ENCODE results near the gene KAZN. TPM values are rescaled to one million over a fixed set of nuclear protein-coding genes. Genes with fewer than 3 reads are reported as not detected.
"Not testable (repeated sequence)": the region's sequence is repeated elsewhere in the genome, so short reads cannot be mapped to it uniquely, and the experiment has no call there.

The KAZN gene
- total RNA-seq, 1 donor from 2014 or later = 33.9 TPM

DNA sequence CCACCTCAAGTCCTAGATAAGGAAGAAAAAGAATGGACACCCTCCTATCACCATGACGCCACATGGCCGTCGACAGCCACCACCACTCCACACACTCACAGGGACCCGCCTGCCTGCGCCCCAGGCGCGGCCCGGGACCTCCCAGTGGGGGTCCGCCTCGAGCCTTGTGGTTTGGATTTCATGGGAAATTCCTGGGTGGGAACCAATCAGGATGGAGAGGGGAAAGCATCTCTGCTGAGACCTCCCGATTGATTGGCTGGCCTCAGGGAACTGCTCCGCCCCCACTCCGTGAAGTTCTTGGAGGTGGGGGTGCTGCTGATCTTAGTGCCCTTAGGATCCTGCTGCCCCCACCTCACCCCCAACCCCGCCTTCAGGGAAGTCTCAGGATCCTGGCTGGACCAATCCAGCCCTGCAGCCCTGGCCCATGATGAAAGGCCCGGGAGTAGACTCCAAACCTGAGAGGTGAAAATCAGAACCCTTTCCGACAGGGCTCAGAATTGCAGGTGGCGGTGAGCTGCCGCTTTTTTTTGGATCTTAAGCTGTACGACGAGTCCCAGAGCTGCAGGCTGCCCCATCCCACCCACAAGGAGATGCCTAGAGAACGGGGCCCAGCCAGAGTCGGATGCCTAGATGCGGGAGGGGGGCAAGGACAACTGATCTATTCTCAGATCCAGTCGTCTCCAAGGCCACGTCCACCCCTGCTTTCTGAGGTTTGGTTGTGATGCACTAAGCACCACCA lies 526.0 kb downstream of the KAZN start:
- no peak for ATAC-seq

DNA sequence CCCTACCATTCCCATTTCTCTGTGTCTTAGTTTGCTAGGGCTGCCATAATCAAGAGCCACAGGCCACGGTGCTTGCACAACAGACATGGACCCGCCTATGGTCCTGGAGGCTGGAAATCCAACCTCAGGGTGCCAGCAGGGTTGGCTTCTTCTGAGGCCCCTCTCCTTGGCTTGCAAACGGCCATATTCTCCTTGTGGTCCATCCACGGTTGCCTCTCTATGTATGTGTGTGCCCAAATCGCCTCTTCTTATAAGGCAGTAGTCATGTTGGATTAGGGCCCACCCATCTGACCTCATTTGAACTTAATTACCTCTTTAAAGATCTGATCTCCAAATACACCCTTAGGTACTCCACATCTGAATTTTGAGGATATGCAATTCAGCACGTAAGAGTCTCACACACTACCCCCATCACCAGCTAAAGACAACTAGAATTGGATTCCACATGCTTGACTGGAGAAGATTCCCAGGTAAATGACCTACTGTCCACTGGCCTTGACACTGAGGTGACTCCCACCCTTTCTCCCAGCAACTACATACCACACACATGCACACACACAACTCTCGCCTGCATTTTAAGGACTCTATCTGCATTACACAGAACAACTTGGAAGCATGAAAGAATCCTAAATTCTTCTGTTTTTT lies 526.7 kb downstream of the KAZN start:
- ATAC-seq = no peak

DNA sequence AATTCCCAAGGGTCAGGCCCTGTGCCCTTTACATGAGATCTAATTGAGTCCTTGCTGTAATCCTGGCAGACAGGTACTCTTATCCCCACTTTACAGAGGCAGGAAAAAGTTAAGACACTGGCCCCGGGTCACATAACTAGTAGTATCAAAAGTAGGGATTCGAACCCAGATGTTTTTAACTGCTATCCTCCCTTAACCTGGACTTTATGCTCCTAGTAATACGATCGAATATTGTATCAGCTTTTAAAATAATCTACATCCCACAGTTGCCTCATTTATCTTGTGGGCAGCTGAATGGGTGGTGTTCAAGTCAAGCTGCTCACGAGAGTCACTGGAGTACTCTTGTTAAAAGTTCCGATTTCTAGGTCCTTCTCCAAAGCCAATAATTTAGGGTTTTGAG lies 529.6 kb downstream of the KAZN start:
- no peak for ATAC-seq

DNA sequence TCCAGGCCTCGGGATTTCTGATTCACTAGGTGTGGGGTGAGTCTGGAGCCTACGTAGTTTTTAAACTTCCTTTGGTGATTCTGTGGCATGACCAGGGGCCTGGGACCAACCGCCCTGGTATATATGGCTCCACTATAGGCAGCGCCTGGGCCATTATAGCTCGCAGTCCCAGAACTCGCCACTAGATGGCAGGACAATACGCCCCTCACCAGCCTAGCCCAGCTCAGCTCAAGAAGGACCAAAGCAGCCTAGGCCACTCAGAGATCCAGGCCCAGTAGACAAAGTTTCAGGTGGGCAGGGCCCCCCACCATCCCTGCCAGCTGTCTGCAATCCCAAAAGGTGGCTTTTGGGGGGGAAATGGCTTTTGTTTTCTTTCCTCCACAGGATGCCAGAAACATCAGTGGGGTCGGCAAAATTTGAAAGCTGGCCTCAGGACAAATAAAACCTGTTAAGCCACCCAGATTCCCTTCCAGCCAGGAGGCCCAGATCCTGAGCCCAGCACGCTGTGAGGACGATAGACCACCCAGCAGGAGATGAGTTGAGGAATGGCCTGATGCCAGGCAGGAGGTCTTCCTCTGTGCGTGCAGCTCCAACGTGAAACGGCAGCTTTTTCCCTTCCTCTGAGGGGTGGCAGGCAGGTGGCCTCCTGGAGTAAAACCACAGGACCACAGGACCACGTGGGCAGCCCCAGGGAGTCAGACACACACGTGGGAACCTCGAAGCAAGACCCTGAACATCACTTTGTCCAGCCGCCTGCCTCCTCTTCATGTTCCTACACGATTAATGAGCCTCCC lies 530.2 kb downstream of the KAZN start:
- peak; percentile 96 for ATAC-seq

DNA sequence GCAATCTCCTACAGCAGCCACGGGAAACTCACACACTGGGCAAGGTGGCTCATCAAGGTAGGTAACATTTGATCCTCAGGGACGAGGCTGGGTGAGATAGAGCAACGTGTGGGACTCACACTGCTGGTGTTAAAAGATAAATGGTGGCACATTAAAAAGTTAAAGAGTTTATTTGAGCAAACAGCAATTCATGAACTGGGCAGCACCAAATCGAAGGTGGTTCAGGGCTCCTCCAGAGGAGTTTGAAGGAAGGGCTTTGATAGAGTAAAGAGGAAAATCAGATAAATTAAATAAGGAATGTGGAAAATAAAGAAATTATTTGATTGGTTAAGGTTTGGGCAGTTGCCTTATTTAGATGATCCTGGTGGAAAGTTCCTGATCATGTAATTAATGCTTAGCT lies 531.5 kb downstream of the KAZN start:
- no peak for ATAC-seq

DNA sequence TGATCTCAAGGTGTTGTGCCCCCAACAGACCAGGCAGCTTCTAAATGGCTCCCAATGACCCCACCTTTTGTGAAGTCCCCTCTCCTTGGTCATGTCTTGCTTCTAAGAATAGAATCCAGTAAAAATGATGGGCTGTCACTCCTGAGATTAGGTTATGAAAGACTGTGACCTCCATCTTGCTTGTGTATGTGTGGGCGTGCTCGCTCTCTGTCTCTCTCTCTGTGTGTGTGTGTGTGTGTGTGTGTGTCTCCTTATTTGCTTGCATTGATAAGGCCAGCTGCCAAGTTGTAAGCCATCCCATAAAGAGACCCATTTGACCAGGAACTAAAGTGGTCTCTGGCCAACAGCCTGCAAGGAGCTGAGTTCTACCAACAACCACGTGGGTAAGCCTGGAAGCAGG lies 532.1 kb downstream of the KAZN start:
- ATAC-seq = no peak

DNA sequence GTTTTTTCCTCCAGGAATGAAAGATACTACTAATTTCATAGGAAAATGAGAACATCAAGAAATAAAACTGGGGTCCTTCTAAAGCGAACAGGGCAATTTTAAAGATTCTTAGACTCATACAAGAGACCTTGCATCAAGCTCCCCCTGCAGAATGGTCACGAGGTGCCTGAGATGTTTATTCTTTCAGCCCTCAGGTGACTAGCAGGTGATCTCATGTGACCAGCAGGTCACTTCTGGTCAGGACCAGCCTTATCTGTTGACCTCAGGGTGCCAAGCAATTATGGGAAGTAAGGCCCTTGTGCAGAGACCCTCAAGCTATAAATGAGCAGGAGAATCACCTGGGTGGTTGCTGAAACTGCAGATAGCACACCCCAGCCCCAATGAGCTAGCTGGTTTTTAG lies 534.5 kb downstream of the KAZN start:
- no peak for ATAC-seq

DNA sequence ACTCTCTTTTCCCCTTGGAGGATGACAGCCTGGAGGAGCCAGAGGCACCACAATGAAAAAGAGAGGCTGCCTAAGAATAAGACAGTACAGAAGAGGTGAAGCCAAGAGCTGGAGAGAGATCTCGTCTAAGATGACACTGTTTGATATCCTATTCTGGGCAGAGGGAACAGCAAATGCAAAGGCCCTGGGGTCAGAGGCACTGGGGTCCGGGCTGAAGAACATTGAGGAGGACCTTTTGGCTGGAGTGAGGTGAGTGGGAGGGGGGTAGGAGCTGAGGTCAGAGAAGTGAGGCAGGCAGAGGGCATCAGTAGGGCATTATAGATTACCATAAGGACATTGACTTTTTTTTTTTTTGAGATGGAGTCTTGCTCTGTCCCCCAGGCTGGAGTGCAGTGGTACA lies 535.8 kb downstream of the KAZN start:
- ATAC-seq = no peak

DNA sequence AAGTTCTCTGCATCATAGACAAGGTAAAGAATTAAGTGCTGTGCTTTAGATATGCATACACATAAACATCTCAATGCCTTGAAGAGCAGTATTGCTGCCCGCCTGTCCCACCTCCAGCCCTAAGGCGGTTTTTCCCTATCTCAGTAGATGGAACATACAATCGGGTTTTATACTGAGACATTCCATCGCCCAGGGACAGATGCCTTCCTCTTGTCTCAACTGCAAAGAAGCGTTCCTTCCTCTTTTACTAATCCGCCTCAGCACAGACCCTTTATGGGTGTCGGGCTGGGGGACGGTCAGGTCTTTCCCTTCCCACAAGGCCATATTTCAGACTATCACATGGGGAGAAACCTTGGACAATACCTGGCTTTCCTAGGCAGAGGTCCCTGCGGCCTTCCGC lies 537.1 kb downstream of the KAZN start:
- ATAC-seq = not testable (repeated sequence)

DNA sequence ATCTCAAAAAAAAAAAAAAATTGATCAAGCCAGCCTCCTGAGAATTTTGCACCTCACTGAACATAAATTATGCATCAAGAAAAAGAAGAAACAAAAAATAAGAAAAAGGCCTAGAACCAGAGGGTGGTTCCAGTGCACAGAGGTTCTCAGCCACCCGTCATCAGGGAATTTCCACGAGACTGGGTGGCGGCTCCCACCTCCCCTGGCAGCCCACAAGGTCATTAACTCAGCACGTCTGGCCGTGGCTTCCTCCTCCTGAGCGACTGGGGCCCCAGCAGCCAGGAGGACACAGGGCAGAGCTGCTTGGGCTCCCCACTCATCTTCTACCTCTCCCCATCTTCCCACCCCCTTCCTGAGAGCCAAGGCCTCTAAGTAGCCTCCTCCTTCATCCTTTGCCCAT lies 539.3 kb downstream of the KAZN start:
- no peak for ATAC-seq

DNA sequence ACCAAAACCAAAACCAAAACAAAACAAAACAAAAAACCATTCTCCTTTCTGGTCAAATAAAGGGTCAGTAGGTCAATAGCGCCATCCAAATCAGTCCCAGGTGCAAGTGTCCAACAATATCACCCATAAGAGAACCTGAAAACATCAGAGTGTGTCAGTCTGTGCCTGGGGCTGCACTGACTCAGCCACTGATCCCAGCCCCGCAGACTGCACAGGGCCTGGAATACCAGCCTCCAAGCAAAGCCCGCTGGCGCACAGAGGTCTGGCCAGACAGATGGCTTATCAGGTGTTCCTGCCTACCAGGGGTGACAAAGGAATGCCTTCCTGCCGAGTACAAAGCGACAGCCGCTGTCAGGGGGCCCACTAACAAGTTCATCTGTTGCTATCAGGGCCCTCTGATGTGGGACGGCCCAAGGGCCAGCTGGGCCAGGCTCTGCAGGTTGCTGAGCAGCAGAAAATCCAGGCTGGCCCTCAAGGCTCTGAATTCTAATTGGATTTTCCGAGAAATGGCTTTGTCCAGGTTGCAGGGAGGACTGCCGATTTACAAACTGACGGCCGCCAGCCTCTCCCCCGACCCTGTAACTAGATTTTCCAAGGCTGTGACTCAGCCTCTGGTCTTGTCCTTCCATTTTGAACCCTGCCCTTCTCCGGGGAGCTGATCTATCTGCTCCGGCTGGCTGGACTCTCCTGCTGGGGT lies 541.3 kb downstream of the KAZN start:
- ATAC-seq = peak; percentile 49

DNA sequence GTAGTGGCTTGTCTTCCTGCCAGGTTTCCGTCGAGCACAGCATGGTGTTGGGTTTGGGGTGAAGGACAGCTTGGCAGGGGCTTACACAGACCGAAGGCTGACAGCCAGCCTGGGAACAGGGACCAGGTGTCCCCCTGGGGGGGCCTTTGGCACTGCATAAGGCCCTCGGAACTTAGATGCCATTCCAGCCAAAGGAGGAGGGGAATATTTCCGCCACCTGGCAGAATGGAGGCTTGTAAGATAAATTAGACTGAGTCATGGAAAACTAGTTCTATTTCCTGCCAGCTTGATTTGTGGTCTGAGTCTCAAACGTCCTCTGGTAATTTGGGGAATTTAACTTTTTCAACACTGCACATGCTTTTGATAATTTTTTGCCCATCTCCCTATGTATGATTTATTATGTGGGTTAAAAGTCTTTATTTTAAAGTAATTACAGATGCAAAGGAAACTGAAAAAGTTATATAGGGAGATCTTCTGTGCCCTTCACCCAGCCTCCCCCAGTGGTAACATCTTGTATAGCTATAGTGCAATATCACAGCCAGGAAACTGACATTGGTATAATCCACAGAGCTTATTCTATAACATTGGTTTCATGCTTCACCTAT lies 543.6 kb downstream of the KAZN start:
- ATAC-seq = peak; percentile 77

DNA sequence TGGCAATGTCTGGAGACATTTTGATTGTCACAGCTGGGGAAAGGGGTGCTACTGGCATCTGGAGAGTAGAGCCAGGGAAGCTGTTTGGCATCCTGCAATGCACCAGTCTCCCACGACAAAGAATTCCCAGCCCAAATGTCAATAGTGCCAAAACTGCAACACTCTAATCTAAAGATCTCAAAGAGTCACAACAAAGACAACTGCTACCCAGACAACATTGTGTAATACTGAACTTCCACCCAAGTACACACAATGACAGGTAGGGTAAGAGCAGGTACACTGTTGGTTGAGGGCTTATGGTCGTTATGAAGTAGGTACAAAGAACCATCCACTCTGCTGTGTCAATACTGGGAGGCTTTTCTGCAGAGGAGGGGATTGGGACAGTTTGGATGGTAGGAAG lies 546.8 kb downstream of the KAZN start:
- ATAC-seq = no peak

DNA sequence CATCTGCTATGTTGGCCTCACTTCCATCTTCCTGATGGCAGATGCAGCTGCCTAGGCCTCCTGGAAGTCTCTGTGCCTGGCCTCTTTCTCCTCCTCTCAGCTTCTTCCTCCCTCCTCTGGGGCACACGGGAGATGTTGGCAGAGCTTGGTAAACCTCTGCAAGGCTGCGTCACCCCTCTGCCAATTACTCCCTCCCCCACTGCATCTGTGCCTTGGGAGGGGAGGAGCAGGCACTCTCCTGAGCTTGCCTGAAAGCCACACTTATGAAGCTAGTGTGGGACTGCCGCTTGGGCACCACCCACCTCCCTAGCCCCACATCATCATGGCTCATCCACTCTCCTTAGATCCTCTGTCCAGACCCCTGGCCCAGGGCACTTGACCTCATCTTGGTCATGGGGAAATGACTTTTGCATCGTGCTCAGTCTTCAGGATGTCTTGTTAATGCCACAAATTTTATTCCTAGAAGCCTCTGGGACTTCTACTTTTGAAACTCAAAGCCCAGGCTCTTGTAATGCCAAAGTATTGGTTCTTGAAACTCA lies 547.7 kb downstream of the KAZN start:
- no peak for ATAC-seq

DNA sequence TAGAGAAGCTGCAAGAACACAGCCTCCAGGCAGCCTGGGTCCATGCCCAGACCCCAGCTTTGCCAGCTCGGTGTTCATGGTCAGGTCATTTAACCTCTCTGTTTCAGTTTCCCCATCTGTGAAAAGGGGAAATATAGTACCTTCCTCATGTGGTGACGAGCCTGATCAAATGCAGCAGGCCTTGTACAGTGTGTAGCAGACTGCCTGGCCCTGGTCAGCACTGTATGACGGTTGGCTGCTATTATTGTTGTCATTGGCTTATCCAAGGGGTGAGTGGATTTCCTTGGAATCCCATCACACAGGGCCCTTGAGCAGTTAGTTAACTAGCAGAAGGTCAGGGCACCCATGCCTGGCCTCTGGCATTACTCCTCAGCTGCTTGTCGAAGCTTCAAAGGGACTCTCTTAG lies 548.5 kb downstream of the KAZN start:
- ATAC-seq = no peak

DNA sequence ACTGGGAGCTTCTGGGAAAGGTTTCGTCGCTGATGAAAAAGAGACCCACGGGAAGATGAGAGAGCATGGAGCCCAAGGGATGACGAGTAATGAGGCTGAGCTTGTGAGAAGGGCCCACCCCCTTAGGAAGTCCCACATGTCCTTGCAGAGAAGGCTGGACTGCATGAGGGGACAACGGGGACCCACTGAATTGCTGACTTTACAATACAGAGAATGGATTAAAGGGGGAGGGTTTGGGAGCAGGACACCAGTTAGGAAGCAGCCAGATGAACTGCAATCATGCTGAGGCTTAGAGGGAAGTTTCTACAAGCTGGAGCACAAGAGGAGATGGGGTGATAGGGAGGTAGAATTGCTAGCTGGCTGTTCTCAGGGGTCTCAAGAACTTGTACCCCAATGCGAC lies 549.5 kb downstream of the KAZN start:
- ATAC-seq = no peak

DNA sequence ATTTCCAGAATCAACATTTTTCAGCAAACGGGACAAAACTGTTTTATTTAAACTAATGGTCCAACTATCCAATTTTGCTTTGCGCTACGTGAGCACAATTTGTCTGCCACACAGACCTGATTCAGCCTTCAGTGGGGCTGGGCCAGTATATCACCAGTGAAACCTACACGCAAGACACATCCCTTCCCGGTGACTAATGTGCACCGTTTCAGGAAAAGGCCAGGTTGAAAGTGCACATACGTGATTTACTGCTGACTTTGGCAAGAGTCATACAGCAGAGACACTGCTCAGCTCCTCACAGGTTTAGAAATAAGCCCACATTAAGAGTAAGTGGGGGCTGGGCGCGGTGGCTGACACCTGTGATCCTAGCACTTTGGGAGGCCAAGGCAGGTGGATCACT lies 550.0 kb downstream of the KAZN start:
- peak; percentile 67 for ATAC-seq

DNA sequence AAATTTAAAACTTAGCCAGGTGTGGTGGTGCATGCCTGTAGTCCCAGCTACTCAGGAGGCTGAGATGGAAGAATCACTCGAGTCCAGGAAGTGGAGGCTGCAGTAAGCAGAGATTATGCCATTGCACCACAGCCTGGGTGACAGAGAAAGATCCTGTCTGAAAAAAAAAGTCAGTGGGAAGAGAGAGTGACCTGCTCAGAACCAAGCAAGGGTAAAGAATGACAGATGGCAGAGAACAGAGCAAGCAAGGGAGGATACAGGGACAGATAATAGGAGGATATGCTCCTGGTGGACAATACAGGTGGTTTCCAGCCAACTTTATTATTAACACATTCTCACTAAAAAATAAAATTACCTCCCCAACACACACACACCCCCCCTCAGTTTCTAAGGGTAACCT lies 550.5 kb downstream of the KAZN start:
- no peak for ATAC-seq

DNA sequence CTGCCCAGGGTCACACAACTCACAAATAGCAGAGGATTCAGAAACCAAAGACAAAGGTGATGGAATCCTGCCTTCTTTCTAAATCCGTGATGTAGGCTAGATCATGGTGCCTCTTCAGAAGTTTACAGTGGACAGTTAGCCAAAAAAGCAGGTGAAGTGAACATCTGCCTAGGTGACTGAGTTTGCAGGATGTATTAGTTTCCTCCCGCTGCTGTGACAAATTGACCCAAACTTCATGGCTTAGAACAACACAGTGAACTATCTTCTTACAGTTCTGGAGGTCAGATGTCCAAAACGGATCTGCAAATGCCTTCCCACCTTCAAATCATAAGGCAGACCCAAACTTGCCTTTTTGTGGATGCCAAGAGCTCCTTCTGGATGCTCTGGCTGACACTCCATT lies 551.9 kb downstream of the KAZN start:
- no peak for ATAC-seq

DNA sequence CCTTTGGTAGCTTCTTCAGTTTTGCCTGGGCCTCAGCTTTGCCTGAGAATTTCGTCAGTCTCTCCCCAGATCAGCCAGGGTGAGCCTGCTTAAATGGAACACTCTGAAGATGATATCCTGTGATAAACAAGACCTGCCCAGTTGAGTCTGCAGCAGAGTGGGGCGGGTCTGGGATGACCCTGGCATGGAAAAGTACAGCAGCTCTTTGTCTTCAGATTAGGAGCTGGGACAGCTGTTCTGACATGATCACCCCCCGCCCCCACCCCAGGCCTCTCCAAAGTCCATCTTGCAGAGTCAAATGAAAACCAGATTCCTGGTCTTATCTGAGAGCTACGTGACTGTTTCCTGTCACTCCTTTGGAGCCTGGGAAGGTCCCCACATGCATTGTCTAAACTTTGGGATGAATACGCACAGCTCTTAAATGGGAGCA lies 552.9 kb downstream of the KAZN start:
- ATAC-seq = no peak

DNA sequence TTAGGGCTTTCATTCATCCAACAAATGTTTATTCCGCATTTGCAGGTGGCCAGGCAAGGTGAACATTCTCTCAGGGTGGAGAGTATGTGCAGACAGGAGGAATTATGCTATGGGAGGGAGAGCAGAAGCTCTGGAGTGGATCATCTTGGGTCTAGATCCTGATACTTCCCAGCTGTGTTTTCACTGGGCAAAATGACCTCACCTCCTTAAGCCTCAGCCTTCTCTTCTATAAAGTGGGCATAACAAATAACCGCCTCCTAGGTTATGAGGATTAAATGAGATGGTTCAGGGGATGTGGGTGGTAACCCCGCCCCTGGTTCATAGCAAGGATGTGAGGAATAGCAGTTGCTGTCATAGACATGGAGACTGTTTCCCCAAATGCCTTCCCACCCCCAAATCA lies 553.4 kb downstream of the KAZN start:
- ATAC-seq = no peak
